HepG2 (cell line): Measurements from ENCODE around the gene STMN1. TPM values are rescaled to one million over a fixed set of nuclear protein-coding genes. Genes with fewer than 3 reads are reported as not detected.

Experiments used
- ATAC-seq: fragments of 200-7000 bp; cut with Tn5 transposase; 3 replicates; pipeline ENCODE4 v1.9.1; 2020; ENCODE audit warnings: mild to moderate bottlenecking, moderate library complexity
- BruUV-seq: library from RNA; stranded (reverse); fragments of 400-500 nt; replicated peaks from 2 replicates; lab custom pipeline; 2021; lab: Mats Ljungman, UMichigan
- CTCF ChIA-PET: fragments of 300-600 bp; formaldehyde crosslinking; extraction: SDS; loops from one replicate; lab custom pipeline; 2021; ENCODE audit warnings: low total read pairs, inconsistent platforms, low intra/inter-chr PET ratio; lab: Yijun Ruan, JAX
- POLR2A ChIA-PET: fragments of 350-600 bp; sonication (Branson Sonifier 250); formaldehyde crosslinking; loops from one replicate; lab custom pipeline; 2020; ENCODE audit warnings: antibody characterized with exemption, inconsistent platforms; lab: Yijun Ruan, JAX
- DNase-seq: peaks from one replicate; pipeline ENCODE4 v3.0.0-alpha.2; 2015; ENCODE audit warnings: low spot score
- FAIRE-seq: peaks from 3 replicates; lab custom pipeline; 2011; peaks lifted over from hg19 to GRCh38; lab: Jason Lieb, UNC
- H2AFZ ChIP-seq: one replicate; pipeline ENCODE4 v1.6.1; 2011; ENCODE audit warnings: low read length, inconsistent platforms
- H3K27ac ChIP-seq: fragments of 300-600 bp; 3 replicates; pipeline ENCODE4 v1.8.0; 2011; ENCODE audit warnings: mixed run types, mild to moderate bottlenecking, mixed read lengths, low read length, inconsistent platforms; ENCODE audit not compliant: insufficient read depth; ENCODE audit errors: extremely low read length
- H3K27me3 ChIP-seq, 2 experiments: fragments of 200-600 bp in 1 of 2; 2 replicates in 1 of 2; 3 replicates in 1 of 2; pipeline versions ENCODE4 v1.6.0 to v1.8.0; 2011; ENCODE audit warnings: low read length in 2 of 2, mild to moderate bottlenecking in 2 of 2, moderate library complexity in 2 of 2, inconsistent platforms in 1 of 2; ENCODE audit not compliant: insufficient read depth in 2 of 2, control insufficient read depth in 1 of 2
- H3K36me3 ChIP-seq, 2 experiments: fragments of 200-600 bp in 1 of 2; replicated peaks in 1 of 2; 2 replicates in 1 of 2; 3 replicates in 1 of 2; pipeline versions ENCODE4 v1.5.1 to v1.8.0; 2011; ENCODE audit warnings: low read length in 2 of 2, inconsistent platforms in 1 of 2; ENCODE audit not compliant: insufficient read depth in 2 of 2, control insufficient read depth in 1 of 2
- H3K4me1 ChIP-seq: 2 replicates; pipeline ENCODE4 v1.5.1; 2012; ENCODE audit warnings: low read length, inconsistent platforms; ENCODE audit not compliant: insufficient read depth
- H3K4me2 ChIP-seq: 2 replicates; pipeline ENCODE4 v1.6.0; 2011; ENCODE audit warnings: low read depth, low read length, inconsistent platforms
- H3K4me3 ChIP-seq, 3 experiments: fragments of 200-600 bp in 1 of 3; sonication (generic), shearing (Covaris generic) in 1 of 3; replicated peaks in 1 of 3; 2 replicates each; pipeline ENCODE4 v1.5.1; 2011 to 2016; ENCODE audit warnings: low read length in 3 of 3, inconsistent platforms in 2 of 3, low read depth in 2 of 3, mild to moderate bottlenecking in 2 of 3, control low read depth in 1 of 3, mixed read lengths in 1 of 3; ENCODE audit not compliant: insufficient read depth in 1 of 3
- H3K79me2 ChIP-seq: one replicate; pipeline ENCODE4 v1.6.1; 2011; ENCODE audit warnings: low read length, inconsistent platforms; ENCODE audit not compliant: insufficient read depth
- H3K9ac ChIP-seq: 2 replicates; pipeline ENCODE4 v1.6.0; 2011; ENCODE audit warnings: mild to moderate bottlenecking, low read depth, low read length, inconsistent platforms; ENCODE audit not compliant: insufficient read depth
- H3K9me3 ChIP-seq: 2 replicates; pipeline ENCODE4 v1.5.1; 2012; ENCODE audit warnings: mild to moderate bottlenecking, low read length
- H4K20me1 ChIP-seq: 2 replicates; pipeline ENCODE4 v1.6.0; 2011; ENCODE audit warnings: inconsistent platforms, mild to moderate bottlenecking, low read length, moderate library complexity; ENCODE audit not compliant: insufficient read depth
- HNRNPLL ChIP-seq: fragments of 200-400 bp; formaldehyde crosslinking; IDR thresholded peaks from 2 replicates; pipeline ENCODE4 v1.6.1; 2017; ENCODE audit warnings: mild to moderate bottlenecking, low read depth, low read length; ENCODE audit not compliant: poor library complexity, severe bottlenecking
- MAFK ChIP-seq, 2 experiments: IDR thresholded peaks in 1 of 2; conservative IDR thresholded peaks in 1 of 2; 2 replicates each; pipeline ENCODE4 v1.6.1; 2011; ENCODE audit warnings: improper control_type of control experiment in 2 of 2, low read length in 2 of 2
- NFAT5 ChIP-seq: sonication (generic); formaldehyde crosslinking; IDR thresholded peaks from 2 replicates; pipeline ENCODE4 v1.4.0; 2020; ENCODE audit warnings: missing genetic modification reagents
- PATZ1 ChIP-seq: sonication (generic); formaldehyde crosslinking; IDR thresholded peaks from 2 replicates; pipeline ENCODE4 v1.4.0; 2020; ENCODE audit warnings: missing genetic modification reagents
- PRDM10 ChIP-seq: sonication (generic); formaldehyde crosslinking; IDR thresholded peaks from 2 replicates; pipeline ENCODE4 v1.4.0; 2020; ENCODE audit warnings: low read depth, missing genetic modification reagents
- SMC3 ChIP-seq: IDR thresholded peaks from 2 replicates; pipeline ENCODE4 v1.6.1; 2011; ENCODE audit warnings: low read length, improper control_type of control experiment
- ZFP36L1 ChIP-seq: sonication (generic); formaldehyde crosslinking; IDR thresholded peaks from 2 replicates; pipeline ENCODE4 v1.8.0; 2022; ENCODE audit warnings: mild to moderate bottlenecking, missing genetic modification reagents, moderate library complexity
- ZNF3 ChIP-seq: IDR thresholded peaks from 2 replicates; pipeline ENCODE4 v1.7.0; 2017; ENCODE audit warnings: inconsistent platforms
- ZNF430 ChIP-seq: sonication (generic); formaldehyde crosslinking; IDR thresholded peaks from 2 replicates; pipeline ENCODE4 v1.9.0; 2021; ENCODE audit warnings: mild to moderate bottlenecking, missing genetic modification reagents
- ZNF556 ChIP-seq: sonication (generic); formaldehyde crosslinking; IDR thresholded peaks from 2 replicates; pipeline ENCODE4 v1.4.0; 2020; ENCODE audit warnings: mild to moderate bottlenecking, missing genetic modification reagents, borderline replicate concordance
- WGBS: methylation state at CpG from one replicate; pipeline ENCODE4 v1.1.6; 2017; ENCODE audit warnings: low lambda C conversion rate; 5-methylcytosine and 5-hydroxymethylcytosine counted together
- in situ Hi-C: cut with HindIII; loops from 2 replicates; pipeline ENCODE4 v1.10.0; 2017; ENCODE audit warnings: low pct_unique_long_range_greater_than_20kb; ENCODE audit not compliant: extremely low pct_ligation_motif_present
- intact Hi-C: fragments of 100-400 bp; cut with micrococcal nuclease; formaldehyde crosslinking; loops from one replicate; pipeline ENCODE4 v1.10.0; 2022; ENCODE audit not compliant: unreplicated experiment
- polyA plus RNA-seq, 8 experiments: library from polyadenylated mRNA; depleted of rRNA in 3 of 8; stranded (reverse) in 7 of 8; unstranded in 1 of 8; fragments of >200 nt; fragmentation: Illumina TruSeq in 4 of 8; extraction: Trizol in 4 of 8; gene quantifications; 2 replicates each; pipeline versions ENCODE4 v1.2.1 to v1.2.3, GENCODE V29; 2011 to 2016; ENCODE audit warnings: low read depth in 4 of 8, missing spikeins in 1 of 8, mixed read lengths in 1 of 8; ENCODE audit not compliant: insufficient read depth in 1 of 8
- total RNA-seq, 5 experiments: library from RNA; depleted of rRNA; stranded (reverse); fragments of >200 nt; fragmentation: Illumina TruSeq; extraction: Trizol; gene quantifications; 2 replicates each; pipeline ENCODE4 v1.2.3, GENCODE V29; 2016; ENCODE audit warnings: low read depth in 1 of 5

The STMN1 gene
- total and polyA plus RNA-seq, 2 of the 13 experiments (the other 11 are each of a cell fraction or from before 2014, with no cell fraction given): 45.9 to 409 TPM

- DNase-seq (no peak), FAIRE-seq (no peak), ATAC-seq (no peak)
- Histone ChIP-seq H3K4me1 (peaks cover 30% of the 10 kb centered on the region), H4K20me1 (no peaks in the 10 kb centered on the region), H3K9ac (no peak overlapping the region), H3K36me3 (peaks cover 6 to 57% of the 10 kb centered on the region in 2 experiments), H3K27ac (no peak overlapping the region), H3K9me3 (no peaks in the 10 kb centered on the region), H3K27me3 (no peaks in the 10 kb centered on the region), H3K4me3 (no peak overlapping the region), H3K4me2 (no peak overlapping the region), H3K79me2 (peaks cover 31% of the 10 kb centered on the region), H2AFZ (no peak overlapping the region)
- TF ChIP-seq PATZ1 (CRISPR knock-in tag): no peak
- TF ChIP-seq PRDM10 (CRISPR knock-in tag): no peak
- no peak for TF ChIP-seq ZNF430 (CRISPR knock-in tag)
- TF ChIP-seq MAFK (conservative IDR thresholded peaks at IDR 0.05 in 1 of 2, IDR thresholded peaks at IDR 0.05 in 1 of 2; ENCODE audit: low read length in 2 of 2): no peak
- TF ChIP-seq ZNF3: no peak
- TF ChIP-seq ZNF556: no peak
- TF ChIP-seq HNRNPLL: no peak
- no peak for TF ChIP-seq SMC3
- no peak for TF ChIP-seq NFAT5 (CRISPR knock-in tag)
- no peak for TF ChIP-seq ZFP36L1
- BruUV-seq: no TSS peak
- WGBS: 97% methylated on average over 6 of the region's 6 CpGs
- intact Hi-C loops: no loop called here
- POLR2A ChIA-PET: no interaction called here
- in situ Hi-C loops: loop anchor here (5.0 to 10.0 kb wide), 2 partner anchors 98 to 265 kb away; partner anchors contain the start of genes C1orf232, PAFAH2 and ZNF593
- CTCF ChIA-PET: no interaction called here
Observed at GRCh38 chr1:25899792-25900191, 6.4 kb downstream of the STMN1 start.
